GM21786 (cell line): ENCODE data around the gene PEX26.
"Not testable (repeated sequence)": the region's sequence is repeated elsewhere in the genome, so short reads cannot be mapped to it uniquely, and the experiment has no call there.

ENCODE experiments used
- ATAC-seq: cut with Tn5 transposase; IDR thresholded peaks from one replicate; pipeline ENCODE4 v1.9.1; 2021; ENCODE audit not compliant: unreplicated experiment

Gene PEX26

DNA sequence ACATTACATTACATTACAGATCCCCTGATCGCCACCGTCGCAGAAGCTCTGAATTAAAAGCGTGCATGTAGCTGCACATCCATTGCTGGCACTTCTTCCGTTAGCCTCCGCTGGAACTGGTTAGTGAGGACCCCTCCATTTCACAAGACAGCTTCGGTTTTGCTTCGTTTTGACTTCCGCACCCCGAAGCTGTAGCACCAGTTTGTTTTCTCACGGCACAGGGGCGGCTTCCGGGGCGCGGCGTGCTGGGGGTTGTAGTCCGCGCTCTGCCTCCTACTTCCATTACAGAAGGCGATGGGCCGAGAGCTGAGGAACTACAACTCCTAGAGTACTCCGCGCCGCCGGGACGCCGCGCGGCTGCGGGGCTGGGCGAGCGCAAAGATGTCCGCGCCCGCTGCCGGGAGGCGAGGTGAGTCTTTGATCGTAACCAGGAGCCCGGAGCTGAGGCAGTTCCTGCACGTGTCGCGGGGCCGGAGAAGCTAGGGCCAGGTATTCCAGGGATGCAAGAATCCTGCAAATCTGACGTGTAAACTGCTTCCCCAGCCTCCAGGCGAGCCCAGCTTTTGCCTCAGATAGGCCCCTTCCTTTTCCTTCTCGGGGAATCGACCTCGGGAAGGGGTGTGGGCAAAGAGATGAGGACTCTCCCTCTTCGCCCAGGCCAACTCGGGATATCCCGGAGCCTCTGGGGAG is at the start of gene PEX26:
TSS of gene PEX26 (plus strand) at position 352 of the 690 bp plus-strand sequence. CDS start 387 bp downstream, outside the sequence.
- peak; percentile 90 for ATAC-seq

DNA sequence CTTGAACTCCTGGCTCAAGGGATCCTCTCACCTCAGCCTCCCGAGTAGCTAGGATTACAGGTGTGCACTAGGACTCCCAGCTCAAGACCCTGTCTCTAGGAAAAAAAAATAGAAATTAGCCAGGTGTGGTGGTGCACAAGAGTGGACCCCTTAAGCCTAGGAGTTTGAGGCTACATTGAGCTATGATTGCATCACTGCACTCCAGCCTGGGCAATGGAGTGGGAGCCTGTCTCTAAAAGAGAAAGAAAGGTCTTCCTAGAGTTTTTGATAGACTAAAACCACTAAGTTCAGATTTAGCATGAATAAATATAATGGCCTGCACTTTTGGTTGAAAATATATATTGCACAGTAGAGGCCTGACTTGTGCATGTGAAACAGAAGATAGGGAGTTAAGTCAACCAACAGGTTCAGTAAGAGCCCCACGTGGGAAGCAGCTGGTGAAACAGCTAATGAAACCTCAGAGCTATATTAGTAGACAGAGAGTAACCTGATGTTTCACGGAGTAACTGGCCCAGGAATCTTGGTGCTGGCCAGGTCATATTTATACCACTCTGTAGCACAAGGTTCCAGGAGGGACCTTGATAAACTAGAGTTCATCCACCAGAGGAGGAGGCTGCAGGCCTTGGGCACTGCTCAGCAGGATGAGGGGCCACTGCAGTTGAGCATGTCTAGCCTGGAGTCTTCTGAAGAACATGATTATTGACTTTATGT is 48.8 kb upstream of the PEX26 start:
- ATAC-seq = no peak

DNA sequence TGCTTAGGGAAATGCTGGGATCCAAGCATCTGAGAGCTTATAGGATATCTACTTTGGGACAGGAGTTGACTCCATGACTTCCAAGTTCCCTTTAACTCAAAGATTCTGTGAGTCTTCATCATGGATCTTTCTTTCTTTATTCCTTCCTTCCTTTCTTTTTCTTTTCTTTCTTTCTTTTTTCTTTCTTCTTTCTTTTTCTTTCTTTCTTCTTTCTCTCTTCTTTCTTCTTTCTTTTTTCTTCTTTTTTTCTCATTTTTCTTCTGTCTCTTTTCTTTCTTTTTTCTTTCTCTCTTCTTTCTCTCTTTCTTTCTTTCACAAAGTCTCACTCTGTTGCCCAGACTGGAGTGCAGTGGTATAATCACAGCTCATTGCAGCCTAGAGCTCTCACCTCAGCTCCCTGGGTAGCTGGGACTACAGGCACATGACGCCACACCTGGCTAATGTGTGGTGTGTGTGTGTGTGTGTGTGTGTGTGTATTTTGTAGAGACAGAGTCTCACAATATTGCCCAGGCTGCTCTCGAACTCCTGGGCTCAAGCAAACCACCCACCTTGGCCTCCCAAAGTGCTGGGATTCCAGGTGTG is 48.0 kb upstream of the PEX26 start:
- ATAC-seq = no peak

DNA sequence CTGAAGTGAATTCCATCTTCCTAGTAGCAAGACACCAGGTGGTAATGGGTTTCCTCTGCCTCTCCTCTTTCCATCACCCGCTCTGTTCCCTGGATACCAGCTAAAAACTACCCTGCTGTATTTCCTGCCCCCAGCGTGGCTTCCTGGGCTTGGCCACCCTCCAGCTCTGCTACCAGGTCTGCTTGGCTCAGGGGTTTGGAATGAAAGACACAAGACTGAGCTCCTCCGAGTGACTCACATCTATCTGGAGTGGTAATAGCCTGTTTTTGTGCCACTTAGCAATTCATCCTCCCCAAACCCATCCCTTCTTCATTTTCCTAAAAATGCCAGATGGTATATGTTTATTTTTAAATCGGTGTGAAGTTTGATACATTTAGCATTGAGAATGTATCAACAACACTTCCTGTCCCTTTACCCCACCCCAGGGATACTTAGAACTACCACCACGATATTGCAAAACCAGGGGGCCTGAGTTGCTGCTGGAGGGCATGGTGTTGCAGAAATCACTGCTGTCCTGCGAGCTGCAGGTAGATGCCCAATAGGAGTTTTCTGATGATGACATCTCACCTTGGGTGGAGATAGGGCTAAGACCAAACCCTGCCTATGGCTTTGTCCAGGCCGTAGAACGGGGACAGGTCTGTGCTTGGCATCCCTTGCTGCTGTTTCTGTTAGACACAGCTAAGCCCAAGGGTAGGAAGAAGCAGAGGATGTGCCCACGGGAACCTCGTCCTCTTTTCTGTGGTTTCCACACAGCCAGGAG is 45.9 kb upstream of the PEX26 start:
- no peak for ATAC-seq

DNA sequence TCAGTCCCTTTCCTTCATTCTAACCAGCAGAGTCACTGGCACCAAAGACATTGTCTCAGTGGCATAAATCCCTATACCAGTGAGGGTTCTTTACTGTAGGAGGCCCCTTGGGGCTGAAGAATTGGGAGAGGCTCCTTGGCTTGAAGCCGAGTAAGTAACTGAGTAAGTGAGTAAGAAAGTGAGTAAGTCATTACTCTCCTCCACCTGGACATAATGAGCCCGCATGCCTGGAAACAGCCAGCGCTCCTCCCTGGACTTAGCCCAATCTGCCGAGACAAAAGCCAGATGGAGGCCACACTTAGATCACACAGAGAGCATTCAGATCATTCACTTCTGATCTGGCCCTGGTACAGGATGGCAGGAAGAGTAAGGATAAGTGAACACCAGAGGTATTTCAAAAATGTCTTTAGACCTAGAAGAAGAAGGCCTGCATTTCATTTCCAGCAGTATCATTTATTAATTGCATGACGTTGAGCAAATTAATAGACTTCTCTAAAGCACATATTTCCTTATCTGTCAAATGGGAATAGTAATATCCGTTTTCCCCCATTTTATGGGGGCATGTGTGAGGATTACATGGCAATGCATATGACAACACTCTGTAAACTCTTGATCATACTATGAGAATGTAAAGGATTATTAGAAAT is 45.2 kb upstream of the PEX26 start:
- ATAC-seq = no peak

DNA sequence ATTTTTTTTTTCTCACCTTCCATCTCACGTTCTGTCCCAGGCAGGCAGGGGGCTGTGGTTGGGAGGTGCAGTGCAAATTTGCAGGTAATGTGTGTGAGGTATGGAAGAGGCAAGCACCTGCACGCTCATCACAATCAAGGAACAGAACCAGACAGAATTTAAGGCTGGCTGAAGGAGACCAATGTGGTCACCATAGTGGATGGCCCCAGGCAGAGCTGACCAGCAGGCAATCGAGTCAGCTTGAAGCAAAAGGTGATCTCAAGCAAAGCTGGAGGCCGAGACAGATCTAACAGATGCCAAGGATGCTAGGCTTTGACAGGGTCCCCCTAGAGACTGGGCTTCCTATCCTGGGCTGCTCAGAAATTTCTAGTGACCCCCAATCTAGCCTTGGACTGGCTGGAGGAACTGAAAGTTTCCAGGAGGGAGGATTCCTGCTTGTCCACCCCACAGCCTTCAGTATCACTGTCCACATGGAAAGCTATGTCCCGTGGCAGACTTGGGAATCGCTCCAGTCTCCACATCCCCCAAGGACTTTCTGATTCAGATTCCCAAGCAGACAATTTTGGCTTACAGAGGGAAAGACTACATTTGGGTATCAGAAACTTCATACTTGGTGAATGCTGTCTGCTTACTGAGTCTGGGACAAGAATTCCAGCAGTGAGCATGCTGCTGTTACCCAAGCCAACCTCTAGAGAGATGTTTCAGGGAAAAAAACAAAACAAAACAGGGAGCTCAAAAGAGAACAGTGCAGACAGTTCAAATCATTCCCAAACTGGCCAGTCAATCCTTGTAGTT is 44.4 kb upstream of the PEX26 start:
- ATAC-seq = no peak

DNA sequence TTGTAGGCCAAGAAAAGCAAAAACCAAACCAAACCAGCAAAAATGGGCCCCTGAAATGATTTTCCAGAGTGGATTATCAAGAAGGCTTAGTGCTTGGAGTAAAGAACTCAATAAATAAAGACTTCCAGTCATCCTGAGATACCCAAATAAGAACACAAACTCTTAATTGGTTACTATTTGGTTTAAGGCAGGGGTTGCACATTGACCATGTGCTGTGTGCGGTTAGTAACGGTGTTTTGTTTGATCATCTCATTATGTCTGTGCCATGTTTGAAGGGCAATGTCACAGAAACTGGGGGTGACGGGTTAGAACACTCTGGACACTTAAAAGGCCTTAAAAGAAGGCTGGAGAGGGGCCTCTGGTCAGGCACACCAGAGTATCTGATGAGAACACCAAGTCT is 43.7 kb upstream of the PEX26 start:
- no peak for ATAC-seq

DNA sequence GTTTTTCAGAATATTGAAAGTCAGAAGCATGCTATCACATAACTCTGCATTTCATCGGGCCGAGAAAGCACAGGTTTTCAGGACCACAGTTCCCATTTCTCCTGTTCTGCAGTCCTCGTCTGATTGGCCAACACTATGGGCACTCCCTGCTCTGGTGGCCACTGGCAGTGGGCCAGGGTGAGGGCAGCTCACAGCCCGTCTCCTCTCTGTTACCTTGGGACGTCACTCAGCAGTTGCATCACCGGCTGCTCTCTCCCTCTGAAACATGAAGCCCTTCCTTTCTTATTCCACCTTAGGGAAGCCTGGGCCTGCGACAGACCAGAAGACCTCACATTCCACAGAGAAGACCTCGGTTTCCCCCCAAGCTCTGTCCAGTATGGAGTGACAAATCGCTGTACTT is 42.0 kb upstream of the PEX26 start:
- no peak for ATAC-seq

DNA sequence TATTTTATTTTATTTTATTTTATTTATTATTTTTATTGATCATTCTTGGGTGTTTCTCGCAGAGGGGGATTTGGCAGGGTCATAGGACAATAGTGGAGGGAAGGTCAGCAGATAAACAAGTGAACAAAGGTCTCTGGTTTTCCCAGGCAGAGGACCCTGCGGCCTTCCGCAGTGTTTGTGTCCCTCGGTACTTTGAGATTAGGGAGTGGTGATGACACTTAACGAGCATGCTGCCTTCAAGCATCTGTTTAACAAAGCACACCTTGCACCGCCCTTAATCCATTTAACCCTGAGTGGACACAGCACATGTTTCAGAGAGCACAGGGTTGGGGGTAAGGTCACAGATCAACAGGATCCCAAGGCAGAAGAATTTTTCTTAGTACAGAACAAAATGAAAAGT is 36.9 kb upstream of the PEX26 start:
- ATAC-seq = not testable (repeated sequence)

DNA sequence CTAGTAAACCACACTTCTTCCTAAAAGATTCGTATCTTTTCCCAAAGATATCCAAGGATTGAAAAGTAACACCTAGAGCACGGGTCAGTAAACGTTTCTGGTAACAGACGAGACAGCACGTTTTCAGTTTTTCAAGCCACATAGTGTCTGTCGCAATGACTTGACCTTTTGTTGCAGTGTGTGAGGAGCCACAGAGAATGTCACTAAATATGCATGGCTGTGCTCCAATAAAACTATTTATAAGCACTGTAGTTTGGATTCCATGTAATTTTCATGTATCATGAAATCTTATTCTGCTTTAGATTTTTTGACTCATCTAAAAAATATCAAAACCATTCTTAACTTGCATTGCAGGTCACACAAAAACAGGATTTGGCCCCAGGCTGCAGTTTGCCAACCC is 35.1 kb upstream of the PEX26 start:
- no peak for ATAC-seq

DNA sequence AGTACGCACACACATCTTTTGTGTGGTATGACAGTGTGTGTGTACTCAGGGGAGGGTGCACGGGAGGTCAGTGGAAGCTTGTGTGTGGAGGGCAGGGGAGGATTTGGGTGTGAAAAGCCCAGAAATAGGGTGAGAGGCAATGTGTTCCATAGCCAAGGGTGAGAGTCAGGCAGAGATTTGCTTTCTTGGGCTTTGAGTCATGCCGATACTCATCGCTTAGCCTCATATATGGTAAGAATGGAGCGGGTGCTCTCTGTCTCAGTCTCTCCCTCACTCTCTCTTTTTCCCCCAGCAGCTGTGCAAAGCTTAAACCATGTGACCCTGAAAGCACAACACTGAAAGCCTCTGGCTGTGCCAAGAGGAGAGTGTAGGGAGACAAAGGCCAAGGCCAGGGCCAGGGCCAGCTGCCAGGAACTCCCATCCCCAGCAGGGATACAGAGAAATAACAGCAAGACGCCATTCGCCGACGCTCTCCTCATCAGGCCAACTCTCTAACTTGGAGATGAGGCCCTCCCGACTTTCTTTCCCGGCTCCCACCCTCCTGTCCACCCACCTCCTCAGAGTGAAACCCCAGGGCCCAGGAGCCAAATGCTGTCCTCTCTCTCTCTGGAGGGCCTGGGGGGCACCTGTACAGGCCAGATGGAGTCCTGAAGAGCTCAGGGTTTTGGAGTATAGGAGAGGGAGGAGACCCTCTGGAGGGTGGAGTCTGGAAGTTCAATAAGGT is 33.1 kb upstream of the PEX26 start:
- ATAC-seq = no peak

DNA sequence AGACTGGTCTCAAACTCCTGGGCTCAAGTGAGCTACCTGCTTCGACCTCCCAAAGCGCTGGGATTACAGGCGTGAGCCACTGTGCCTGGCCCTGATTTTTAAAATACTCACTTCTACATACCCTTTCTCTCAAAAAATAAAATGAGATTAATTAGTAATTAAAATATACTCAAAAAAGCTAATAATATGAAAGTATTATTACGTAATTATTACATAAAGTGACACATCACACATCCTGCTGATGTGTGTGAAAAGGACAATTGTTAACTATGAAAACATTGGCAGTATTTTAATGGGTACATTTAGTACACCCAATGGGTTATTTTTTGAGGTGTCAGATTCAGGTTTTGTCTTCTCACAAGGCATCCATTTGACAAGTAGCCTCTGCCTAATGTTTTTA is 32.0 kb upstream of the PEX26 start:
- no peak for ATAC-seq

DNA sequence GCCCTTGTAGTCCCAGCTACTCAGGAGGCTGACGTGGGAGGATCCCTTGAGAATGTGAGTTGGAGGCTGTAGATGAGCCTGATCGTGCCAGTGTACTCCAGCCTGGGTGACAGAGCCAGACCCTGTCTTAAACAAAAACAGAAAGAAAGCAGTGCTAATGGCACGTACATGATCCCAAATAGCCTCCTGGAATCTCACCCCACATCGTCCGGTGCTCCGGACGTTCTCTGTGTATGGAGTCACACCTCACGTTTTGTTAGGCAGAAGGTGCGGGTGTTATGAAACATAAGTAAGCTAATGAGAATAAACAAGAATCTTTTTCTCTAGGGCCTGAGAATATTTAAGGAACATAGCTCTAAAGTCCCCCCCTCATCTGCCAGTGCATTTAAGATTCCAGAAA is 29.7 kb upstream of the PEX26 start:
- ATAC-seq = no peak

DNA sequence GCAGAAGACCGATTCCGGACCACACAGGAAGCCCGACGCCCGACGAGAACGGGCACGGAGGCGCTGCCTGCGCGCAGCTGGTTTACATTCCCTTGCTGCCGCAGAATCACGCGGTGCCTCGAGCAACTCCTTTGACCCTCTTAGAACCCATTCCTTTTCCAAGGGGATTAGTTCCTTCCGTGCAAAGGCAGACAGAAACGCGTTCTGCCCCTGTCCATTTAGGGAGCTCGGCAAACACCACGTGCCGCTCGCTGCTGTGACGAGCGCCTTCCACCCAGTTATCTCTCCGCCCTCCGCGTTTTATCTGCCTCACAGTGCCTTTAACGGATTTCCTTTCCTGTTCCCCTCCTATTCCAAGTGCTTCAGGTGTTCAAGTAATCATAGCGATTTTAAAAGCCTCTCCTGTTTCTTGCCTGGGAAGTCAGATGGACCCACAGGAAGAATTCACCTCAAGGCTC is 29.3 kb upstream of the PEX26 start:
- no peak for ATAC-seq

DNA sequence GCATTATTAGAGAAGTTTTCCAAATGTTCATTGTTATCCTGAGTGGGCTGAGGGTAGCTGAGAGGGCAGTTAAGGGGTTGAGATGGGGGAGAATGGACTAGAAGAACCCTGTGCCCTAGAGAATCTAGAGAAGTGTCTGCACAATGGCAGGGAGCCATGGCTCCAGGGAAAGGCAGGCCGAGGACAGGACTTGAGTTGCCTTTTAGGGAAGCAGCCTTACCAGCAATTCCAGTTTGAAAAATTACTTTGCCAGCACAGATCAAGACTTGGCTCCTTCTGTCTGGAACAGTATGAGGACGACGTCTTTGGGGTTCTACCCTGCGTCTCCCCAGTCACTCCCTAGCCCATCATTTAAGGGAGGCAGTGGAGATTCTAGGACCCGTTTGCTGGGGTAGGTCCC is 27.7 kb upstream of the PEX26 start:
- ATAC-seq = no peak

DNA sequence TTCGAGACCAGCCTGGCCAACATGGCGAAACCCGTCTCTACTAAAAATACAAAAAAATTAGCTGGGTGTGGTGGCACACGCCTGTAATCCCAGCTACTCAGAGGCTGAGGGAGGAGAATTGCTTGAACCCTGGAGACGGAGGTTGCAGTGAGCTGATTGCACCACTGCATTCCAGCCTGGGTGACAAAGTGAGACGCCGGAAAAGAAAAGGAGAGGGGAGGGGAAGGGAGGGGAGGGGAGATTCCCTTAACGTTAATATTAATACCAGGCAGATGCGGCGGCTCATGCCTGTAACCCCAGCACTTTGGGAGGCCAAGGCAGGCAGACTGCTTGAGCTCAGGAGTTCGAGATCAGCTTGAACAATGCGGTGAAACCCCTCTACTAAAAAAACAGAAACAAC is 26.7 kb upstream of the PEX26 start:
- not testable (repeated sequence) for ATAC-seq

DNA sequence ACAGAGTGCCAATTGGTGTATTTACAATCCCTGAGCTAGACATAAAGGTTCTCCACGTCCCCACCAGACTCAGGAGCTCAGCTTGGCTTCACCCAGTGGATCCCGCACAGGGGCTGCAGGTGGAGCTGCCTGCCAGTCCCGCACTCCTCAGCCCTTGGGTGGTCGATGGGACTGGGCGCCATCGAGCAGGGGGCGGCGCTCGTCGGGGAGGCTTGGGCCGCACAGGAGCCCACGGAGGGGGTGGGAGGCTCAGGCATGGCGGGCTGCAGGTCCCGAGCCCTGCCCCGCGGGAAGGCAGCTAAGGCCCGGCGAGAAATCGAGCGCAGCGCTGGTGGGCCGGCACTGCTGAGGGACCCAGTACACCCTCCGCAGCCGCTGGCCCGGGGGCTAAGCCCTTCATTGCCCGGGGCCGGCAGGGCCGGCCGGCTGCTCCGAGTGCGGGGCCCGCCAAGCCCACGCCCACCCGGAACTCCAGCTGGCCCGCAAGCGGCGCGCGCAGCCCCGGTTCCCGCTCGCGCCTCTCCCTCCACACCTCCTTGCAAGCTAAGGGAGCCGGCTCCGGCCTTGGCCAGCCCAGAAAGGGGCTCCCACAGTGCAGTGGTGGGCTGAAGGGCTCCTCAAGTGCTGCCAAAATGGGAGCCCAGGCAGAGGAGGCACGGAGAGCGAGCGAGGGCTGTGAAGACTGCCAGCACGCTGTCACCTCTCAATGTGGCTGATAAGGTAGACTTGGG is 24.4 kb upstream of the PEX26 start:
- ATAC-seq = not testable (repeated sequence)

DNA sequence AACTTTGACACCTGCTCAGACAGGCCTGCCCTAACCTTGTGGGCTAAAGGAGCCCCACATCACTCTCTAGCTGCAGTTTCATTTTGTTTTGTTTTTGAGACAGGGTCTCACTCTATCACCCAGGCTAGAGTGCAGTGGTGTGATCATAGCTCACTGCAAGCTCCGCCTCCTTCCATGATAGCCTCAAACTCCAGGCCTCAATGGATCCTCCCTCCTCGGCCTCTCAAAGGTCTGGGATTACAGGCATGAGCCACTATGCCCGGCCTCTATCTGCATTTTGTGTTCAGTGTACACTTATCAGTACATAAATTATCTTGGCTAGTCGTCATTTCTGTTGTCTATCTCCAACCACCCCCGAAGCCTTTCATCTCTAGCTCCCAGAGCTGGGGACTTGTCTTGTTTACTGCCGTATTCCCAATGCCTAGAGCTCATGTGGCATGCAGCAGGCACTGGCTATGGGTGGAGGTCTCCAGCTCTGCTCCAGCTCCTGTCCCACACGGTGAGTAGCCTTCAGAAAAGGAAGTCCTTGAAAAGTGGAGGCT is 22.1 kb upstream of the PEX26 start:
- no peak for ATAC-seq
